GM21515 (cell line): ENCODE measurements around the gene MVP.
"Not testable (repeated sequence)": the region's sequence is repeated elsewhere in the genome, so short reads cannot be mapped to it uniquely, and the experiment has no call there.

Source experiments
- ATAC-seq: cut with Tn5 transposase; IDR thresholded peaks from one replicate; pipeline ENCODE4 v1.9.1; 2021; ENCODE audit not compliant: unreplicated experiment

MVP gene

GRCh38 chr16:29869067-29869466 is 48.8 kb downstream of the MVP start:
- ATAC-seq = not testable (repeated sequence)

GRCh38 chr16:29871822-29872546 is 51.7 kb downstream of the MVP start:
- ATAC-seq = no peak

- no peak for ATAC-seq
Observed at GRCh38 chr16:29873319-29873718, 53.1 kb downstream of the MVP start.

GRCh38 chr16:29875206-29875605 is 54.9 kb downstream of the MVP start:
- no peak for ATAC-seq

- no peak for ATAC-seq
Observed at GRCh38 chr16:29876217-29876593, 55.9 kb downstream of the MVP start.

- no peak for ATAC-seq
Observed at GRCh38 chr16:29876594-29877249, 56.5 kb downstream of the MVP start.

- ATAC-seq = no peak
Observed at GRCh38 chr16:29877266-29877961, 57.2 kb downstream of the MVP start.

DNA sequence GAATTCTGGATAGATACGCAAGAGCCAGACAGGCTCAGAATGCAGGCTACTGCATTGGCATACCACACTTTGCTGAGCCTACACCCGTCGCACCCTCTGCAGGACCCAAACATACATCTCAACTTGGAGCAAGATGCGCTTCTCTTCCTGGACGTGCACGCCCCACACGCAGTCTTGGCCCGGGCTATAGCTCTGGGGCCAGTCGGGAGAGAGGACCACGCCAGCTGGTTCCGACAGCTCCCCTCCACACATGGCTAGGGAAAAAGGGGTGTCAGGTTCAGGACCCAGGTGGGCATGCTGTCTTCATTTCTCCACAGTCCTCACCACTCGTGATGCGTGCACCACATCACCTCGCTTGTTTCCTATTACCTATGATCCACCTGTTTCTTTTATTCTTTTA is 57.9 kb downstream of the MVP start:
- no peak for ATAC-seq

DNA sequence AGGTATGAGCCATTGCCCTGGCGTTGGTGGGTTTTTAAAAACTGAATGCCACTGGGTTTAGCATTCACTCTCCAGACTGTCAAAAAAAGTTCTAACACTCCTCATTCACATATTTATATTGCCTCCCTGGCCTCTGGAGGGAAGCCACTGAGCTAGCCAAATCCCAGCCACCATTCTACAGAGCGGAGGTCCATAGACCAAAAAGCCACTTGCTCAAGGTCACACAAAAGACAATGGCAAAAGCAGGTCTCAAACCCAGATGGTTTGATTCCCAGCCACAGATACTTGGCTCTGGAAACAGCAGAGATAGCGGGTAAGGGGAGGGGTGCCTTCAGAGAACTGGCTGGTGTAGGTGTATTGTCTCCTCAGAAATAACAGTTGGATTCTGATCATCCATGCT is 60.8 kb downstream of the MVP start:
- no peak for ATAC-seq

GRCh38 chr16:29883987-29884386 is 63.7 kb downstream of the MVP start:
- ATAC-seq = no peak

GRCh38 chr16:29889372-29889771 is 69.1 kb downstream of the MVP start:
- not testable (repeated sequence) for ATAC-seq

DNA sequence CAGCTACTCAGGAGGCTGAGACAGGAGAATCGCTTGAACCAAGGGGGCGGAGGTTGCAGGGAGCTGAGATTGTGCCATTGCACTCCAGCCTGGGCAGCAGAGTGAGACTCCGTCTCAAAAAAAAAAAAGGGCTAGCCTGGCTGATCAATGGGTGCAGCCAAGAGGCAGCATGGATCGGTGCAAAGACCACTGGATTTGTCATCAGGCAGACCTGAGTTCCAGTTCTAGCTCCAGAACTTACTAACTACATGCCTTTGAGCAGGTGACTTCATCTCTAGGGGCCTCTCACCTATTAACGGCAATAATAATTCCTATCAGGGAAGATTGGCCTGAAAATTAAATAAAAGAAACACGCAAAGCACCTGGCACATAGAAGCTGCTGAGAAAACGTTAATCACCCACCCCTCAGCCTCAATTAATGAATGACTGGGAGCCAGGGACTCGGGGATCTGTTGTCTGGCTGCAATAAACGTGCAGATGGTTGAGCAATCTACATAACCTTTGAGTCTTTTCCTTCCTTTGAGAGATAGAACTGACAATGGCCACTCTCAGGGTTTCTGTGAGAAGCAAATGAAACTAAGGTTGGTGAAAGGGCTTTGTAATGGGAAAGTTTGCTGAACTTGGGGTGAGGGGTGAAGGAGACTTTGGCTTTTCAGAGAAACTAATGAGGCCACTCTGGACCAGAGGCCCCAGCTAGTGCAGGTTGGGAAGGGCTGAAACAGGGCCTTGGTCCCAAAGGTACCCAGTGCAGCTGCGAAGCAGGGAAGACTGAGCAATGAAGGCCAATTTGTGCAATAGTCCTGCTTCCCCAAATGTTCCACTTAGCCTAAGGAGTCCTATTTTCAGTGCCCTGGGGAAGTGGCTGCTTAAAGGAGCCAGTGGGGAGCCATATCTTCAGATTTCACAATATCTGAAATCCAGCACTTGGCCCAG is 71.5 kb downstream of the MVP start:
- no peak for ATAC-seq

DNA sequence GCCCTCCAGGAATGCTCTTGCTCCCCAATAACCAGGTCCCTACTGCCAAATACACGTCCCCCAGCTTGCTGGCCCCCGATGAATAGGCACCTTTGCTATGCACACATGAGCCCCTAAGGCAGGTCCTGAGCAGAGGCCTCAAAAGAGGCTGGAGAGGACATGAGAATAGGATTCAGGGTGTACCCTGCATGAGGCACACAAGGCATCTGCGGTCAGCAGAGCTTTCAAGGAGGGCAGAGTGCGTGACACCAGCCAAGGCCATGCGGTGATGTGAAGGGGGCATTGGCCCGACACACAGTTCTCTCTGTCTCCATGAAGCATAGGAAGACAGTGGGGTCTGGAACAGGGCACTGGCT is 72.2 kb downstream of the MVP start:
- no peak for ATAC-seq

GRCh38 chr16:29893553-29893952 is 73.3 kb downstream of the MVP start:
- no peak for ATAC-seq

- ATAC-seq = no peak
Observed at GRCh38 chr16:29894352-29894751, 74.1 kb downstream of the MVP start.

DNA sequence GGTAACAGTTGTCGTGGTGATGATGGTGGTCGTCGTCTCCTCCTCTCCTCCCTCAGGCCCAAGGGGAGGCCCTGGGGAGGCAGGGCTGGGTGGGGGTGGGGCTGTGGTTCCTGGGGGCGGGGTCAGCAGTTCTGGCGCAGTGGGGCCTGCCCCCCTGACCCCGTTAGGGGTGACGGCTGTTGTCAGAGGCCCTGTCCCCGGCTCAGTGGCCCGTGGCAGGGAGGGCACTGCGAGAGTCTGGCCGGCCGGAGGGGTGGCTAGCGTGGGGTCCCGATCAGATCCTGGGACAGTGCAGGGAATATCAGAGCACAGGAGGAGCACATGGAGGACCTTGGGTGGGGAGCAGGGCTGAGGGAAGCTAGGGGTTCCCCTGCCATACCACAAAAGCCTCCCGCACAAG is 76.6 kb downstream of the MVP start:
- no peak for ATAC-seq

GRCh38 chr16:29897333-29897732 is 77.1 kb downstream of the MVP start:
- ATAC-seq = no peak
